ENCODE results near the gene CNPY1. TPM values are rescaled to one million over a fixed set of nuclear protein-coding genes. Genes with fewer than 3 reads are reported as not detected.

CNPY1 gene
- total RNA-seq (2022; extraction: Qiagen RNA extraction) = not detected in 5 replicates

DNA sequence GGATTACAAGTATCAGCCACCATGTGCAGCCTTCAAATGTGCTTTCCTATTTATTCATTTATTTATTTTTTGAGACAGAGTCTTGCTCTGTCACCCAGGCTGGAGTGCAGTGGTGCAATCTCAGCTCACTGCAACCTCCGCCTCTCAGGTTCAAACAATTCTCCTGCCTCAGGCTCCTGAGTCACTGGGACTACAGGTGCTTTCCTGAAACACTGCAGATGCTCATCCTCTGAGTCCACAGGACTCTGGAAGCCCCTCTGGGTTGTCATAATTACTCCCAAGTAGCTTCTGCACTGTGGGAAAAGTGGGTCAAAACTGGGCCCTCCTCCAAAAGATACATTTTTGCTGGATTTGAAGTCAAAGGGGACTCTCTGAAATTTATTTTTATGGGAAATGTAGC, at the start of gene CNPY1:
TSS of gene CNPY1 (minus strand) at position 111 of the 400 bp plus-strand sequence. CDS start 630 bp downstream, outside the sequence.

GRCh38 chr7:155458111-155458877, 88.1 kb downstream of the CNPY1 start, which contains the start of gene EN2:
EN2 (plus strand) TSS chr7:155458129; CDS start chr7:155458378, 249 bp downstream.

Other genes with a start within 250 kb of the CNPY1 start
- 11.8 to 15.0 TPM (median 14.2 TPM) in 5 replicates for gene INSIG1, start 248.7 kb downstream of the CNPY1 start, total RNA-seq (2022; extraction: Qiagen RNA extraction)
- gene EN2, start 88.4 kb downstream of the CNPY1 start, total RNA-seq (2022; extraction: Qiagen RNA extraction) = 0.61 to 1.1 TPM (median 0.90 TPM) in 5 replicates
- 17.1 to 35.0 TPM (median 30.0 TPM) in 5 replicates for gene RBM33, start 98.1 kb upstream of the CNPY1 start, total RNA-seq (2022; extraction: Qiagen RNA extraction)

Data from A549 treated with dexamethasone at 1 μM for 4 hours (cell line).